ENCODE results near the gene TNS3.

Gene TNS3

DNA sequence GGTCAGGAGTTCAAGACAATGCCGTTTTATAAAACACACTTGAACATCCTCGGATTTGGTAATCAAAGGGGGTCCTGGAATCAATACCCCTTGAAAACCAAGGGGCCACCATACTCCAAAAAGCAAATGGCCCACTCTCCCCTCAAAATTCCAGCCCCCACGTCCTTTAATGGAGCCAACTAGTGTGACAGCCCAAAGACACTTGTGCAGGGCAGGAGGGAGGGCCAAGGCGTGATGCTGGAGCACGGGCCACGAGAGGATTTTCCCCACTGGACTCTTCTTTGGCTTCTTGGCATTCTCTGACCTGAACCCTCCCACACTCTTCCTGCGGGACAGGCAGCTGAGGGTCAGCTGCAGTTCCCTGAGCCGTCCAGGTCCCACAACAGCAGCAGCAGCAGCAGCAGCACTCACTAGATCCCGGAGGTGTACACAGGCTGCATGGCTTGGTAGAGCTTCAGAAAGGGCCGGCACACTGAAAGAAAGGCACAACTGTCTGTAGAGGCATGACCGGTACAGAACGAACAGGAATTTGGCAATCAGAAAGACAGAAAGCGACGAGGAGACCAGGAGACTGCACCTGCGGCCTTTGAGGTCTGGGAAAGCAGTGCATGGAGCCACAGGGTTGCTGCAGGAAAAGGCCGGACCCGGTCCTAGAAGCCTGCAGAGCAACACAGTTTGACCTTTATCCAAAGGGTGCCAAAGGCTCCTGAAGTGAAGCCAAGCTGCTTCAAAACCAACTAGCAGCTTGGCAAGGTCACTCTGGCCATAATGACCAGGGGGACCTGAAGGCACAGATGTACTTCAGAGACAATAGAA is 168.2 kb downstream of the TNS3 start:
- Mint-ChIP-seq H3K36me3 (ENCODE audit: low read depth) (no peaks in the 10 kb centered on the region), H3K4me3 (no peak overlapping the region), H3K9me3 (no peaks in the 10 kb centered on the region), H3K4me1 (ENCODE audit: low read depth) (peaks cover 3% of the 10 kb centered on the region), H3K27me3 (no peaks in the 10 kb centered on the region), H3K27ac (no peak overlapping the region)
- DNase-seq: no peak

DNA sequence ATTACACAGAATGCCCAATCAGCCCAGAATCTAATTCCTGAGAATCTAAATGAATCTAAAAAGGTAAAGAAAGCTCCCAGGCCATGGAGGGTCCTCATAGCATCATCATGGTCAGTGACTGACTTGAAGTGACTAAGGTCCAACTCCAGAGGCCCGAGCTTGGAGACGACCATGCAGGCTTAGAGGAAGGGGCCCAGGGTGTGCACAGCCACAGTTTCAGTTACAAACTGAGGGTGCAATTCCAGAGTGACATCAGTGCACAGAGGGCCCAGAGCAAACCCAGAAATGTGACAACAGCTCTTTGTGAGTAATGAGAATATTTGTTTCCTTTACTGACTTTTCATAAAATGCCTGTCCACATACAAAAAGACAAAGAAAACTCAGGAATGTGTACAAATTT is 170.0 kb downstream of the TNS3 start:
- no peak for DNase-seq
- Mint-ChIP-seq H3K27me3 (no peaks in the 10 kb centered on the region), H3K4me3 (no peak overlapping the region), H3K9me3 (no peaks in the 10 kb centered on the region), H3K36me3 (ENCODE audit: low read depth) (no peaks in the 10 kb centered on the region), H3K4me1 (ENCODE audit: low read depth) (peaks cover 3% of the 10 kb centered on the region), H3K27ac (no peak overlapping the region)

DNA sequence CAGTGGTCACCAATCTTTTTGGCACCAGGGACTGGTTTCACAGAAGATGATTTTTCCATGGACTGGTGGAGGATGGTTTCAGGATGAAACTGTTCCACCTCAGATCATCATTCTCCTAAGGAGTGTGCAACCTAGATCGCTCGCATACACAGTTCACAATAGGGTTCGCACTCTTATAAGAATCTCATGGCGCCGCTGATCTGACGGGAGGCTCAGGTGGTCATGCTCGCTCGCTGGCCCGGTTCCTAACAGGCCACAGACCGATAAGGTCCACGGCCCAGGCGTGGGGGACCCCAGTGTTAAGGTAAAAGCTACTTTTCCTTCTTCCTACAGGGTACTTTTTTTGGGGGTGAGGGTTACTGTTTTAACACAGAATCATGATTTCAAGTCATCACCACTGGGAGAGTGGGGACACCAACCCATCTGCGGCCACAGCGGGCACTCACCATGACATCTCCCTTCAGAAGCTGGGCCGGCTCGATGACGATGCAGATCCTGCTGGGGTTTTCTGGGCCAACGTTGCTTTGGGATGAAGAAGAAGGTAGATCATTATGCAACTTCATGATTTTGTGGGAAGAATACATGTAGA is 170.5 kb downstream of the TNS3 start:
- no peak for DNase-seq
- H3K9me3 Mint-ChIP-seq: no peaks in the 10 kb centered on the region
- H3K36me3 Mint-ChIP-seq (ENCODE audit: low read depth): no peaks in the 10 kb centered on the region
- H3K27ac Mint-ChIP-seq: no peak overlapping the region
- no peaks in the 10 kb centered on the region for H3K27me3 Mint-ChIP-seq
- H3K4me1 Mint-ChIP-seq (ENCODE audit: low read depth): peaks cover 3% of the 10 kb centered on the region
- H3K4me3 Mint-ChIP-seq: no peak overlapping the region

DNA sequence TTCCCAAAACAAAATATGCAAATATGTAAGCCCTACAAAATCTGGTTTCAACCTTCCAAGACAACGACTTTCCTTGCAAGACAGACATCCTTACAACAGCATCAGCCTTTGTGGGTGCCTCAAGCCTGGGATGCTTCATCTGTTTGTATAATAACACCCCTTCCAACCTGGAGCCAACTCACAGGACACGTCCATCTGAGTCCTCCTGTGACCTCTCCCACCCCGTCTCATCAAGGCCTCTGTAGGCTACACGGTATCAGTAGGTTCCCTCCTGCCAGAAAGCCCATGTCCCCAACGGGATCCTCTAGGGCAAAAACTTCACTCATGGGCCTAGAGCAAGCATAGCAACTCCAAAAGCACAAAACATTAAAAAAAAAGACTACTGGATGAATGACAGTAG is 173.2 kb downstream of the TNS3 start:
- Mint-ChIP-seq H3K36me3 (ENCODE audit: low read depth) (no peaks in the 10 kb centered on the region), H3K4me1 (ENCODE audit: low read depth) (peaks cover 5% of the 10 kb centered on the region), H3K4me3 (no peak overlapping the region), H3K27me3 (no peaks in the 10 kb centered on the region), H3K27ac (no peak overlapping the region), H3K9me3 (no peaks in the 10 kb centered on the region)
- DNase-seq: no peak

DNA sequence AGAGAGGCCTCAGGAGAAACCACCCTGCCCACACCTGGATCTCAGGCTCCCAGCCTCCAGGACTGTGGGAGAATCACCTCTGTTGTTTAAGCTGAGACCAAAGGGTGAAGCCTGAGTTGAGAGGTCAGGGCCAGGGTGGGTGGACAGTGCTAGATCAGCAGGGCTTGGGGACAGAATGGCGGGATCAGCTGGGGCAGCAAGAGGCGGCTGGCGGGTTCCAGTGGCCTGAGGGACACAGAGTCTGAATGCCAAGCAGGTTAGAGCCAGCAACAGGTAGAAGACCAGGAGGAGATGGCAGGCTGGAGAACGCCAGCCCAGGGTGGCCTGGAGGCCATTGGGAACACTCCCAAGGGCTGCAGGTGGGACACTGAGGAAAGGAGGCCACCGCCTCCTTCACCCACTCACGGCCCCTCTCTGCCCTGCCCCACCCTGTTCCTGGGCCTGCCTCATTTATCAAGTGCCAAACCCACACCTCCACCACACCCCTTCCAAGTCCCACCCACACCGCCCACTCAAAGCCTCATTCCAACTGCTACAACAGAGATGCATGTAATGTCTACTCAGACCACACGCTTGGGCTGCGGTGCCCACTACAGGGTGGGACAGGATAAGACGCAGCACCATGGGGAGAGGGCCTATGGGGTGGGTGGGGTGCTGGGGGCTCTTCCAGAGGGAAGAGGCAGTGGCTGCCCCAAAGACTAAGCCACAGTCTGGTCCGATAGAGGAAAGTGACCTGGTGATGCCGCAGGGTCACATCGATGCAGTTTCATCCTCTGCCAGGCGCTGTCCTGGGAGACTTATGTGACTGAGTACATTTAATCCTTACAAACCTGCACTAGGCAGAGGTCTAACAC is 173.9 kb downstream of the TNS3 start:
- H3K4me1 Mint-ChIP-seq (ENCODE audit: low read depth): peaks cover 8% of the 10 kb centered on the region
- H3K27ac Mint-ChIP-seq: no peak overlapping the region
- H3K9me3 Mint-ChIP-seq: no peaks in the 10 kb centered on the region
- H3K36me3 Mint-ChIP-seq (ENCODE audit: low read depth): no peaks in the 10 kb centered on the region
- H3K4me3 Mint-ChIP-seq: no peak overlapping the region
- no peak for DNase-seq
- no peaks in the 10 kb centered on the region for H3K27me3 Mint-ChIP-seq

DNA sequence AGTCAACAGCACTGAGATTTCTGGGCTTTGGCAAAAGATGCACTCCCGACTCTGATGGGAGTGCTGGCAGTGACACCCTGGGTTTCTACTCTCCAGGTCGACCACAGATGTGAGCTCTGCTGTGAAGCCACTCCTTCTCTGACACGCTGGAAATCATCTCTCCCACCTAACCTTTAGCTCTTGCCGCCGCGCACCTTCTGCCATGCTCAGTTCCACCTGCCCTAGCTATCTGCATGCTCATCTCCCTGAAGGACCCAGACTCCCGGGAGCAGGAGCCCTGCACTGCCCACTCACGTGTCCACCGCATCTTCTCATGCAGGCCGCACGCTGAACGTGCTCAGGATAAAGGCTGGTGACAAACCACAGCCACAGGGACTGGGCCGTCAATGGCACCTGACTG is 174.8 kb downstream of the TNS3 start:
- H3K4me1 Mint-ChIP-seq (ENCODE audit: low read depth): peaks cover 8% of the 10 kb centered on the region

DNA sequence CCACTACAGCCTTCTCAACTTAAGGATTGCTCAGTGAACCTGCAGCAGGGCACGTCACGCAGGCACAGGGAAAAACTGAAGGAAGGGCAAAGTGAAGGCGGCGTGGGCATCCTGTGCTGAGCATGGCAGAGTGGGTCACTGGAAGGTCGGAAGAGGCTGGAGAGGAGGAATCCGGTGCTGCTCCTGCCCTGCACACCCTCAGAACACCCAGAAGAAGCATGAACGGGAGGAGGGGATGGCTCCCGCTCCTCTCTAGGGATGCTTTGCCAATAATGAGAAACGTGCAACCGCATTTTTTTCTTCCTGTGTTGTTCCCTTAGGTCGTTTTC is 175.1 kb downstream of the TNS3 start:
- H3K36me3 Mint-ChIP-seq (ENCODE audit: low read depth): no peaks in the 10 kb centered on the region
- no peak for DNase-seq
- H3K27me3 Mint-ChIP-seq: no peaks in the 10 kb centered on the region
- peaks cover 8% of the 10 kb centered on the region for H3K4me1 Mint-ChIP-seq (ENCODE audit: low read depth)
- no peak overlapping the region for H3K4me3 Mint-ChIP-seq
- H3K27ac Mint-ChIP-seq: no peak overlapping the region
- H3K9me3 Mint-ChIP-seq: no peaks in the 10 kb centered on the region

More for the DNA sequence above, 174.8 kb downstream of the TNS3 start:
- no peak for DNase-seq
- Mint-ChIP-seq H3K27ac (no peak overlapping the region), H3K27me3 (no peaks in the 10 kb centered on the region), H3K36me3 (ENCODE audit: low read depth) (no peaks in the 10 kb centered on the region), H3K4me3 (no peak overlapping the region), H3K9me3 (no peaks in the 10 kb centered on the region)

DNA sequence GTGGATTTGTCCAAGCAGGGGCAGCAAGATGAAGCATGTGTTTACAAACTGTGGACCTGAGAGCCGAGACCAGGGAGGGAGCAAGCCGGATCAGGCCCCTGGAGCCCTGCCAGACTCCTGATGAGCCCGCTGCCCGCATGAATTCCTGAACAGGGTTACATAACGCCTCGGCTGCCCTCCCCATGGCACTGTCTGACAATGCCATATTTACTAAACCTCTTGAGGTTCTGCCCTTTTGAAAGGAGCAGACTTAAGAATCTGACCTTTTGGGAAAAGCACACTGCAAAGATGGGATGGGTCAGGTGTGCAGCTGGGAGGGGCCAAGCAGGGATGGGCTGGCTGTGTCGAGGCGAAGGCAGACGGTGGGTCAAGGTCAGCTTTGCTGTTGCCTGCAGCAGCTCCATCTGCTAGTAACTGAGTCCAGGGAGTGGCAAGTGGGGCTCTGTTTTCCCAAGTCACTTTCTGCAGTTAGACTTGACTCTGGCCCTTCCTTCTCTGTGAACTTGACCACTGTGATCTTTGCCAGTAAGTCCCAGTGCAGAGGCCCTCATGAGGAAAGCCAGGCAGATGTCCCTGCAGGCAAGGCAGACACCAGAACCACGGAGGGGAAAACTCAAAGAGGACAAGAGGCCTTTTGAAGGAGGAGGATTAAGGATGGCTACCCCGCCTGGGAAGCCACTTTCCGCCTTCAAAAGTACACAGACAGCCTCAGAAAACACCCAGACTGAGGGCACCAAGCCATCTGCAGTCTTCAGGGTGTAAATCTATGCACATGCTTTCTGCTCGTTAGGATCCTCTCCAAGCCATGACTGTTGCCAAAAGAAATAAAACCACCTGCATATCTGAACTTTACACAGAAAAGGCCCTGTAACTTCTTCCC is 175.8 kb downstream of the TNS3 start:
- DNase-seq: no peak
- H3K9me3 Mint-ChIP-seq: no peaks in the 10 kb centered on the region
- H3K36me3 Mint-ChIP-seq (ENCODE audit: low read depth): no peaks in the 10 kb centered on the region
- H3K27ac Mint-ChIP-seq: no peak overlapping the region
- no peak overlapping the region for H3K4me3 Mint-ChIP-seq
- no peaks in the 10 kb centered on the region for H3K27me3 Mint-ChIP-seq
- peaks cover 8% of the 10 kb centered on the region for H3K4me1 Mint-ChIP-seq (ENCODE audit: low read depth)

DNA sequence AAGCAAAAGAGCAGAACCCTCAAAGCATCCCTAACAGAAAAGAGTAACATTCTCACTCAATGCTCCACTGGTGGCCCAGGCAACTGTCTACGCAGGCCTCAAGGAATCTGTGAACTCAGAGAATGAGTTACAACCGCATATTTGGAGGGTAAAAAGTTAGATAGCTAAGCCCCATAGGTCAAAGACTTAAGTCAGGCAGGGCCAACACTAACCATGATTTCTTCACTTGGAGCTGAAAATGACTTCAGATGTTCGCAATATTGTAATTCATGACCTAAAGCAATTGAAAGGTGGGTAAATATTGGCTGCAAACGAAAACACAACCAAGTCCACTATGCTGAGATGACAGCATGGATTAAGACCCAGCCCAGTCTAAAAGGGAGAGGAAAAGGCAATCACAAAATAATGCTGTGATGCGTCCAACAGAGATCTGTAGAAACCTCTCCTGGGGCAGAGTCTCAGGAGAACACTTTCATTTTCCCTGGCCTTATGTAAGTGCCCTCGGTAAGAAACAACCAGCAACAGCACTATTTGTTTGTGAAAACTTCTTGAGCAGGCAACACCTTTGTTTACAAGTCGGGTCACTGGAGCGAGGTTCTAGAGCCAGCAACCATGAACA is 176.5 kb downstream of the TNS3 start:
- H3K9me3 Mint-ChIP-seq: no peaks in the 10 kb centered on the region
- no peak overlapping the region for H3K4me3 Mint-ChIP-seq
- H3K27me3 Mint-ChIP-seq: no peaks in the 10 kb centered on the region
- DNase-seq: no peak
- peaks cover 8% of the 10 kb centered on the region for H3K4me1 Mint-ChIP-seq (ENCODE audit: low read depth)
- no peaks in the 10 kb centered on the region for H3K36me3 Mint-ChIP-seq (ENCODE audit: low read depth)
- H3K27ac Mint-ChIP-seq: no peak overlapping the region

DNA sequence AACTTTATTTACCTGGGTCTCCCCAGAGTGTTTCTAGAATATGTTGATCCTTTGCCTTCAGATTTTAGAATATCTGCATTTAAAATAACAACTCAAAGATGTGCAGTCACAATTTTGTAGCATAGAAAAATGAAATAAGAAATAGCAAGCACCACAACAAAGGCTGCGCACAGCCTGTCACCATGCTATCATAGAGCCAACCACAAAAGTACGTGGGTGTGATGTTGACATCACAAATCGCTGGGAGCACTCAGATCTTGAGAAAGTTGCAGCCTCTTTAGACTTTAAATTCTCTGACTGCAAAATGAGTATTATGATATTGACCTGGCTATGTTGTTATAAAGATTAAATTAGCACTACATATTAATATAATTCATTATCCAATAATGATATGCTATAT is 177.9 kb downstream of the TNS3 start:
- DNase-seq: no peak
- H3K27ac Mint-ChIP-seq: no peak overlapping the region
- H3K27me3 Mint-ChIP-seq: no peaks in the 10 kb centered on the region
- H3K4me1 Mint-ChIP-seq (ENCODE audit: low read depth): peaks cover 8% of the 10 kb centered on the region
- no peaks in the 10 kb centered on the region for H3K9me3 Mint-ChIP-seq
- H3K36me3 Mint-ChIP-seq (ENCODE audit: low read depth): no peaks in the 10 kb centered on the region
- H3K4me3 Mint-ChIP-seq: no peak overlapping the region

DNA sequence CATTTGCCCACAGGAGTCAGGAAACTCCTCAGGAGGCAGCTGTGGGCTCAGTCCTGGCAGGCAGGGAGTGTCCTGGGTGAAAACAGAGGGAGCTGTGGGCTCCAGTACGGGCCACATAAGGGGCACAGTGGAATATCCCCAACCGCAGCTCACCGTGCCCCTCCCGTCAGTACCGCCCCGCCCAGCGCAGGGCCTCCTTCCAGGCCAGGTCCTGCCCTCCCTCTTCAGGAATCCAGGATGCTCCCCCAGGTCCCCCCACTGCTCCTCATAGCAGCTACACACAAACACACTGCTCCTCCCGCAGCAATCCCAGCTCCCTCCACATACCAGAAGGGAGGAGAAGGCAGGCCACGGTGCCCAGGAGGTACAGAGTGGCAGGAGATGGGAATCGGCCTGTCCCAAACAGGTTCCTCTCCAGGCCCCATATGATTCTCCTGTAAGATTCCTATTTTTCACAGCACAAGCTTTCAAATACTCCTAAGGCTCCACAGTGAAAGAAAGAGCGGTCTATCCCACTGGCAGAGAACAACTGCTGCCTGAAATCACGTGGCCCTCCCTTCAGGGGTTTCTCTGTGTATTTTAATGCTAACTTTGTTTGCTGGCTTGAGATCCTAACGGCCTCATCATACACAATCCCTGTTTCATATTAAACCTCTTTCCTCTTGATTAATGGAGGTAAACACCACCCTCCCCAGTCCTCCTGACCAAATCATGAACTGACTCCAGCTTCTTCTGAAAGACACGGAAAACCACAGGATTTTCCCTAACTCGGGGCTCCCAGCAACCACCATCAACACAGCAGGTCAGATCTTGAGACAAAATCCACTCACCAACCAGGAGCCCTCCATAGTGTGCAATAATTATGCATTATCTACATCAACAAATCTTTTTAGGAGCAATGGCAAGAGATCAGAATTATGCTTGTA is 178.7 kb downstream of the TNS3 start:
- peaks cover 8% of the 10 kb centered on the region for H3K4me1 Mint-ChIP-seq (ENCODE audit: low read depth)
- H3K27ac Mint-ChIP-seq: no peak overlapping the region
- H3K9me3 Mint-ChIP-seq: no peaks in the 10 kb centered on the region
- no peak for DNase-seq
- H3K27me3 Mint-ChIP-seq: no peaks in the 10 kb centered on the region
- no peaks in the 10 kb centered on the region for H3K36me3 Mint-ChIP-seq (ENCODE audit: low read depth)
- no peak overlapping the region for H3K4me3 Mint-ChIP-seq

DNA sequence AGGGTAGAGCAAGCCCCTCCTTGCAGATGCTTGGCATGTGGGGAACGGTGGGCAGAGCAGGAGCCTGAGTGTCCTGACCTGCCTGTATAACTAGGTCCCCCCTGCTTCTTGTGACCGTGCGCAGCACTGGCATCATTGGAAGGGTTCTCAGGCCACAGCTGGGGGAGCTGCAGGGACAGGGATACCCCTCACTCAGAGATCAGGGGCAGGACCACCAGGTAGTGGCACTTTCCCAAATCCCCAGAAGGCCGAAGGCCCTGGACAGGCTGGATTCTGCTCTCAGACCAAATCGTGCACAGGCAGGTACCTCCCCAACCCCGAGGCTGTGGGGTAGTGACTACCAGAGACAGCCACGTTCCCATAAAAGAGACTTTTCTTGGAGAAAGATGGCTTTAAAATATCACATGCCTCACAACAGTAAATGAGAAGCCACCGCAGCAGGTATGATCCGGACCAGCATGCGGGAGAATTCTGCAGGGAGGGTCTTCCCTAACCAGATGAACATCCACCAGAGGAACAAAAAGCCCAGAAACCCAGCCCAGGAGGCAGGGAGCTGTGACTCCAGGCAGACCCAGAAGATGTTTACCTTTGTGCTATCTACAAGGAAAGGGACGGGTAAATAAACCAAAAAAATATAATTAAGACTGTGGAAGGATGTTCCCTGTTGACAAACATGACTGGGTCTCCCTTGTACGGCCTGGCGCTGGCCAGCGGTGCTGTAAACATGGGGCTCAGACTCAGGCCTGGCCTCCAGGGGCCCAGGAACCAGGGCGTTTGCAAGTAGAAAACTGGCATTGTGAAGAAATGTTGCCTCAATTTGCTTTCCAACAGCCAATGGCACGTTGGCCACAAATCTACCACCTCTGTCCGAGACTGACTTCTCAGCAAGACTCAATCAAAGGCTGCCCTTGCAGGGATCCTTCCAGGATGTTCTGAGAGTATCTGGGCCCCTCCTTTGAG is 180.0 kb downstream of the TNS3 start:
- DNase-seq: no peak
- H3K36me3 Mint-ChIP-seq (ENCODE audit: low read depth): no peaks in the 10 kb centered on the region
- peaks cover 8% of the 10 kb centered on the region for H3K4me1 Mint-ChIP-seq (ENCODE audit: low read depth)
- no peak overlapping the region for H3K27ac Mint-ChIP-seq
- H3K27me3 Mint-ChIP-seq: peaks cover 2% of the 10 kb centered on the region
- H3K4me3 Mint-ChIP-seq: no peak overlapping the region
- H3K9me3 Mint-ChIP-seq: no peaks in the 10 kb centered on the region

Data from activated T-cell treated with anti-CD3 and anti-CD28 coated beads, Interleukin-2, amount 50 U/mL, for 24 hours (primary cell).